NT2/D1 (cell line): ENCODE data around the gene PARD6G.

Experiments
- DNase-seq: peaks from one replicate; pipeline ENCODE4 v3.0.0-alpha.2; 2011; ENCODE audit warnings: low read depth, low spot score
- H3K27me3 ChIP-seq: 2 replicates; pipeline ENCODE4 v1.6.0; 2011; ENCODE audit warnings: mild to moderate bottlenecking; ENCODE audit not compliant: insufficient read length, insufficient read depth
- H3K36me3 ChIP-seq: 2 replicates; pipeline ENCODE4 v1.6.1; 2011; ENCODE audit warnings: mild to moderate bottlenecking, low read length, mixed read lengths; ENCODE audit not compliant: insufficient read depth, insufficient read length
- H3K4me1 ChIP-seq: 2 replicates; pipeline ENCODE4 v1.5.1; 2011; ENCODE audit not compliant: insufficient read depth, insufficient read length
- H3K4me3 ChIP-seq: 2 replicates; pipeline ENCODE4 v1.5.1; 2011; ENCODE audit warnings: low read depth; ENCODE audit not compliant: insufficient read length
- H3K9ac ChIP-seq: 2 replicates; pipeline ENCODE4 v1.6.0; 2011; ENCODE audit warnings: low read depth; ENCODE audit not compliant: insufficient read length
- H3K9me3 ChIP-seq: 2 replicates; pipeline ENCODE4 v1.5.1; 2011; ENCODE audit warnings: mild to moderate bottlenecking, low read length; ENCODE audit not compliant: insufficient read depth
- SUZ12 ChIP-seq: IDR thresholded peaks from 2 replicates; pipeline ENCODE4 v1.6.1; 2011; ENCODE audit not compliant: insufficient read length, insufficient read depth; ENCODE audit errors: extremely low read depth
- YY1 ChIP-seq: IDR thresholded peaks from 2 replicates; pipeline ENCODE4 v1.6.1; 2011; ENCODE audit not compliant: insufficient read length, insufficient read depth
- ZNF274 ChIP-seq: IDR thresholded peaks from 2 replicates; pipeline ENCODE4 v1.6.1; 2011; ENCODE audit warnings: mild to moderate bottlenecking, low read depth, low read length

PARD6G gene

GRCh38 chr18:80253871-80254492 is 6.7 kb upstream of the PARD6G start:
- H3K9ac ChIP-seq, result no peak overlapping the region
- H3K9me3 ChIP-seq, result peaks cover 25% of the 10 kb centered on the region; the same call in 1 of the 2 replicates
- no peaks in the 10 kb centered on the region for H3K4me1 ChIP-seq
- H3K27me3 ChIP-seq, result peaks cover 5% of the 10 kb centered on the region
- no peak overlapping the region for H3K4me3 ChIP-seq
- H3K36me3 ChIP-seq, result no peaks in the 10 kb centered on the region
- no peak for TF ChIP-seq SUZ12
- TF ChIP-seq YY1, result no peak
- no peak for TF ChIP-seq ZNF274
- DNase-seq, result no peak

GRCh38 chr18:80253236-80253635 is 5.9 kb upstream of the PARD6G start:
- Histone ChIP-seq H3K9ac (no peak overlapping the region), H3K4me3 (no peak overlapping the region), H3K9me3 (peaks cover 25% of the 10 kb centered on the region; the same call in 1 of the 2 replicates), H3K36me3 (no peaks in the 10 kb centered on the region), H3K4me1 (no peaks in the 10 kb centered on the region), H3K27me3 (peaks cover 5% of the 10 kb centered on the region)
- TF ChIP-seq ZNF274, result no peak
- no peak for TF ChIP-seq YY1
- no peak for TF ChIP-seq SUZ12
- no peak for DNase-seq

- H3K36me3 ChIP-seq, result no peaks in the 10 kb centered on the region
- no peak overlapping the region for H3K9ac ChIP-seq
- H3K4me1 ChIP-seq, result no peaks in the 10 kb centered on the region
- H3K9me3 ChIP-seq, result peaks cover 20% of the 10 kb centered on the region; the same call in 1 of the 2 replicates
- H3K4me3 ChIP-seq, result no peak overlapping the region
- H3K27me3 ChIP-seq, result peaks cover 5% of the 10 kb centered on the region
- no peak for TF ChIP-seq ZNF274
- no peak for TF ChIP-seq SUZ12
- TF ChIP-seq YY1, result no peak
- no peak for DNase-seq
Observed at GRCh38 chr18:80252136-80252535, 4.8 kb upstream of the PARD6G start.

- no peaks in the 10 kb centered on the region for H3K4me1 ChIP-seq
- no peaks in the 10 kb centered on the region for H3K36me3 ChIP-seq
- H3K9me3 ChIP-seq, result peaks cover 15% of the 10 kb centered on the region; the same call in 1 of the 2 replicates
- H3K9ac ChIP-seq, result no peak overlapping the region
- DNase-seq, result no peak
- H3K27me3 ChIP-seq, result peaks cover 5% of the 10 kb centered on the region
- H3K4me3 ChIP-seq, result no peak overlapping the region
- TF ChIP-seq YY1 (no peak), ZNF274 (no peak), SUZ12 (no peak)
Observed at GRCh38 chr18:80251700-80252099, 4.4 kb upstream of the PARD6G start.

GRCh38 chr18:80250740-80251364 is 3.5 kb upstream of the PARD6G start:
- H3K4me3 ChIP-seq, result no peak overlapping the region
- H3K27me3 ChIP-seq, result peaks cover 9% of the 10 kb centered on the region
- H3K4me1 ChIP-seq, result no peaks in the 10 kb centered on the region
- no peak for DNase-seq
- no peak overlapping the region for H3K9ac ChIP-seq
- no peaks in the 10 kb centered on the region for H3K36me3 ChIP-seq
- H3K9me3 ChIP-seq, result peaks cover 13% of the 10 kb centered on the region; the same call in 1 of the 2 replicates
- TF ChIP-seq ZNF274, result no peak
- TF ChIP-seq SUZ12, result no peak
- no peak for TF ChIP-seq YY1

GRCh38 chr18:80249217-80250093 is 2.1 kb upstream of the PARD6G start:
- Histone ChIP-seq H3K4me1 (no peaks in the 10 kb centered on the region), H3K9me3 (peaks cover 6% of the 10 kb centered on the region; the same call in 1 of the 2 replicates), H3K36me3 (peaks cover 4% of the 10 kb centered on the region), H3K4me3 (no peak overlapping the region), H3K27me3 (peaks cover 19% of the 10 kb centered on the region), H3K9ac (no peak overlapping the region)
- DNase-seq, result no peak
- TF ChIP-seq SUZ12, result no peak
- no peak for TF ChIP-seq ZNF274
- TF ChIP-seq YY1, result no peak
